GM18517 (cell line): Measurements from ENCODE around the gene SAMMSON.

Experiments used
- ATAC-seq: cut with Tn5 transposase; IDR thresholded peaks from one replicate; pipeline ENCODE4 v1.9.1; 2021; ENCODE audit warnings: mild to moderate bottlenecking, moderate library complexity; ENCODE audit not compliant: unreplicated experiment

The SAMMSON gene

GRCh38 chr3:70085613-70086012, 86.1 kb downstream of the SAMMSON start:
- ATAC-seq: no peak

GRCh38 chr3:70086336-70086735, 86.8 kb downstream of the SAMMSON start:
- ATAC-seq: no peak

GRCh38 chr3:70090322-70090913, 90.9 kb downstream of the SAMMSON start:
- no peak for ATAC-seq

GRCh38 chr3:70094197-70094596, 94.7 kb downstream of the SAMMSON start:
- no peak for ATAC-seq

GRCh38 chr3:70095260-70095659, 95.7 kb downstream of the SAMMSON start:
- no peak for ATAC-seq

- peak; percentile 98 for ATAC-seq
These were observed 97.0 kb downstream of the SAMMSON start for GRCh38 chr3:70096376-70097066.

GRCh38 chr3:70097084-70097483, 97.6 kb downstream of the SAMMSON start:
- no peak for ATAC-seq

GRCh38 chr3:70108072-70108471, 108.5 kb downstream of the SAMMSON start:
- ATAC-seq: peak; percentile 55

GRCh38 chr3:70108546-70108945, 109.0 kb downstream of the SAMMSON start:
- no peak for ATAC-seq

GRCh38 chr3:70110066-70110465, 110.5 kb downstream of the SAMMSON start:
- no peak for ATAC-seq

GRCh38 chr3:70111411-70111810, 111.9 kb downstream of the SAMMSON start:
- no peak for ATAC-seq

GRCh38 chr3:70112751-70113150, 113.2 kb downstream of the SAMMSON start:
- no peak for ATAC-seq

GRCh38 chr3:70114431-70114830, 114.9 kb downstream of the SAMMSON start:
- no peak for ATAC-seq

- no peak for ATAC-seq
These were observed 120.3 kb downstream of the SAMMSON start for GRCh38 chr3:70119879-70120278.
